CD4-positive, alpha-beta T cell treated with Interleukin-10 for 1 hour (primary cell): ENCODE measurements around the gene EGLN1.
A peak's percentile ranks its signal among the peaks of the same experiment; 100 is the strongest.
"Not testable (repeated sequence)": the region's sequence is repeated elsewhere in the genome, so short reads cannot be mapped to it uniquely, and the experiment has no call there.

Experiments used
- DNase-seq: peaks from one replicate; pipeline ENCODE4 v3.0.0-alpha.2; 2020

EGLN1 gene

GRCh38 chr1:231421971-231422797 is at the start of gene EGLN1:
EGLN1 (minus strand) TSS chr1:231422287; CDS start chr1:231421888, 399 bp downstream.
- DNase-seq: peak; percentile 85

- DNase-seq: not testable (repeated sequence)
Observed at GRCh38 chr1:231471500-231471899, 49.4 kb upstream of the EGLN1 start.

GRCh38 chr1:231471027-231471426 is 48.9 kb upstream of the EGLN1 start:
- not testable (repeated sequence) for DNase-seq

GRCh38 chr1:231467986-231468385 is 45.9 kb upstream of the EGLN1 start:
- no peak for DNase-seq

- DNase-seq: no peak
Observed at GRCh38 chr1:231465051-231465450, 43.0 kb upstream of the EGLN1 start.

GRCh38 chr1:231463541-231463940 is 41.5 kb upstream of the EGLN1 start:
- DNase-seq: no peak

- peak; percentile 68 for DNase-seq
Observed at GRCh38 chr1:231460614-231461013, 38.5 kb upstream of the EGLN1 start.

- DNase-seq: not testable (repeated sequence)
Observed at GRCh38 chr1:231459438-231459837, 37.4 kb upstream of the EGLN1 start.

GRCh38 chr1:231457956-231458355 is 35.9 kb upstream of the EGLN1 start:
- DNase-seq: not testable (repeated sequence)

- not testable (repeated sequence) for DNase-seq
Observed at GRCh38 chr1:231454133-231454532, 32.0 kb upstream of the EGLN1 start.

GRCh38 chr1:231446138-231446537 is 24.1 kb upstream of the EGLN1 start:
- DNase-seq: no peak

GRCh38 chr1:231444059-231444458 is 22.0 kb upstream of the EGLN1 start:
- no peak for DNase-seq

GRCh38 chr1:231443363-231443762 is 21.3 kb upstream of the EGLN1 start:
- DNase-seq: no peak

- no peak for DNase-seq
Observed at GRCh38 chr1:231442735-231443134, 20.6 kb upstream of the EGLN1 start.

GRCh38 chr1:231432996-231433395 is 10.9 kb upstream of the EGLN1 start:
- DNase-seq: no peak

- DNase-seq: no peak
Observed at GRCh38 chr1:231431665-231432415, 9.8 kb upstream of the EGLN1 start.

GRCh38 chr1:231430678-231431352 is 8.7 kb upstream of the EGLN1 start:
- not testable (repeated sequence) for DNase-seq

- no peak for DNase-seq
Observed at GRCh38 chr1:231428377-231428776, 6.3 kb upstream of the EGLN1 start.

GRCh38 chr1:231424950-231425805 is 3.1 kb upstream of the EGLN1 start:
- DNase-seq: no peak

GRCh38 chr1:231423648-231424047 is 1.6 kb upstream of the EGLN1 start:
- DNase-seq: no peak

GRCh38 chr1:231422798-231423309 is 767 bp upstream of the EGLN1 start:
- no peak for DNase-seq

GRCh38 chr1:231421546-231421970 is 529 bp downstream of the EGLN1 start:
- DNase-seq: peak; percentile 46
